CD4-positive, alpha-beta memory T cell (primary cell): Measurements from ENCODE around the gene SGTA. TPM values are rescaled to one million over a fixed set of nuclear protein-coding genes. Genes with fewer than 3 reads are reported as not detected.
A peak's percentile ranks its signal among the peaks of the same experiment; 100 is the strongest.

Experiments used
- CTCF ChIA-PET: fragments of 350-600 bp; sonication (Branson Sonifier 250); formaldehyde crosslinking; loops from one replicate; lab custom pipeline; 2021; ENCODE audit warnings: inconsistent platforms; ENCODE audit not compliant: partially characterized antibody; lab: Charles Lee
- POLR2A ChIA-PET: fragments of 350-600 bp; sonication (Branson Sonifier 250); formaldehyde crosslinking; loops from one replicate; lab custom pipeline; 2021; ENCODE audit not compliant: partially characterized antibody; lab: Charles Lee
- DNase-seq, 5 donors: peaks; one replicate each; pipeline versions ENCODE4 v3.0.0 to v3.0.0-alpha.2; 2020 to 2022; ENCODE audit warnings: mixed read lengths in 1 of 5
- H3K27ac ChIP-seq: one replicate; pipeline ENCODE4 v1.7.0; 2013; ENCODE audit warnings: low read depth, low read length
- H3K27me3 ChIP-seq: 2 replicates; pipeline ENCODE4 v1.7.0; 2013; ENCODE audit warnings: mild to moderate bottlenecking, low read length, moderate library complexity; ENCODE audit not compliant: insufficient read depth
- H3K36me3 ChIP-seq: 2 replicates; pipeline ENCODE4 v1.7.0; 2013; ENCODE audit warnings: mild to moderate bottlenecking, low read length, moderate library complexity; ENCODE audit not compliant: insufficient read depth
- H3K4me1 ChIP-seq: 2 replicates; pipeline ENCODE4 v1.7.0; 2013; ENCODE audit warnings: mild to moderate bottlenecking, low read length, moderate library complexity; ENCODE audit not compliant: insufficient read depth
- H3K4me3 ChIP-seq, 2 donors: one replicate each; pipeline ENCODE4 v1.7.0; 2013; ENCODE audit warnings: low read length in 2 of 2, mild to moderate bottlenecking in 1 of 2
- H3K9me3 ChIP-seq, 2 donors: one replicate each; pipeline ENCODE4 v1.7.0; 2013; ENCODE audit warnings: low read length in 2 of 2, control low read depth in 1 of 2; ENCODE audit not compliant: control insufficient read depth in 1 of 2
- H3K27ac Mint-ChIP-seq, 7 donors: one replicate each; pipeline ENCODE4 v1.8.0; 2020 to 2021; ENCODE audit warnings: mixed read lengths in 7 of 7, mild to moderate bottlenecking in 6 of 7, inconsistent platforms in 3 of 7, moderate library complexity in 3 of 7
- H3K27me3 Mint-ChIP-seq, 2 donors: one replicate each; pipeline ENCODE4 v1.8.0; 2020 to 2021; ENCODE audit warnings: mixed read lengths in 2 of 2
- H3K36me3 Mint-ChIP-seq, 2 donors: one replicate each; pipeline ENCODE4 v1.8.0; 2020 to 2021; ENCODE audit warnings: mixed read lengths in 2 of 2, inconsistent platforms in 1 of 2, mild to moderate bottlenecking in 1 of 2
- H3K4me1 Mint-ChIP-seq, 4 donors: one replicate each; pipeline ENCODE4 v1.8.0; 2020 to 2021; ENCODE audit warnings: mixed read lengths in 4 of 4, mild to moderate bottlenecking in 1 of 4
- H3K4me3 Mint-ChIP-seq, 8 donors: one replicate each; pipeline ENCODE4 v1.8.0; 2020 to 2021; ENCODE audit warnings: mixed read lengths in 8 of 8, mild to moderate bottlenecking in 7 of 8, moderate library complexity in 6 of 8, inconsistent platforms in 3 of 8
- H3K9me3 Mint-ChIP-seq, 8 donors: one replicate each; pipeline ENCODE4 v1.8.0; 2020 to 2021; ENCODE audit warnings: mixed read lengths in 8 of 8, mild to moderate bottlenecking in 5 of 8, inconsistent platforms in 3 of 8, moderate library complexity in 1 of 8
- intact Hi-C: fragments of 100-400 bp; cut with micrococcal nuclease; formaldehyde crosslinking; loops from one replicate; pipeline ENCODE4 v1.15.1; 2023
- polyA plus RNA-seq, 2 donors: library from polyadenylated mRNA; unstranded; fragments of 300-500 nt; fragmentation: Illumina TruSeq; gene quantifications; one replicate each; pipeline ENCODE4 v1.2.3, GENCODE V29; 2021
- total RNA-seq, 2 experiments: library from RNA; stranded (reverse); gene quantifications; one replicate each; pipeline ENCODE4 v1.2.3, GENCODE V29; 2021

Gene SGTA
- total RNA-seq = 10 to 100 TPM; 37.0 to 37.8 TPM
- 10 to 100 TPM; 27.7 to 34.9 TPM for polyA plus RNA-seq

DNA sequence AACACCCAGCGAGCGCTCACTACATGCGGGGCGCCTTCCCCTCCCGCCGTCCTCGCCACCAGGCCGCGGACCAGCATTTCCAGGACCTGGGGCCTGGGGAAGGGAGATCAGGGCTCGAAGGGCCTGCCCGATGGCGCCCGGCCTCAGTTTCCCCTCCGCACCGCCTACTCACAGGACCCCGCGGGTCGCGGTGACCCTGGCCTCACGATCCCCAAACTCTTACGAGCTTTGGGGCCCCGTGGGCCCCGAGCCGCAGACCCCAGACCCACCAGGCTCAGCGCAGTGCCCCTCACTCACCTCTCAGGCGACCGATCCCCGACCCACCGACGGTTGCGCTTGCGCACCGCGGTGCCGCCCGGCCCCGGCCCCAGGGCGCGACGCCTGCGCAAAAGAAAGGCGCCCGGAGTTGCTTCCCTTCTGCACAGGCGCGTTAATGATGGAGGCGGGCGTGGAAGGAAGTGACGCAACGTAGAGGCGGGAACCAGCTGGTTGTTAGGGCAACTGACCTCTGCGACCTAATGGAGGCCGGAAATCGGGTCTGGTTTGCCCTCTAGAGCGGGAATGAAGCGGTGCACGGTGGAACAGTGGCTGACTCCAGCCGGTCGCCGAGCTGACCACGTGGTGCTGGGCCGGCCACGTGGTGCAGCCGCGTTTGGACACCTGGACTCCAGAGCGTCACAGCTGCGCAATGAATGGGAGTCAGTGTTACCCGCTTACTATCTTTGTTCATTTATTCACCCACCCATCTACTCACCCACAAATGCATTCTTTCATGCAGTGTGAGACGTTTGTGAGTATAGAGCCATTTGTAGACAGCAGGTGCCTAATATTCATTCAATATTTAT, at the start of gene SGTA:
Gene SGTA (minus strand): TSS at position 338 of the 845 bp plus-strand sequence. CDS start 14,205 bp downstream, outside the sequence.
- Histone ChIP-seq H3K27me3 (no peaks in the 10 kb centered on the region), H3K4me3 (peak within 1 kb of the TSS; percentile 85 to 91), H3K9me3 (no peaks in the 10 kb centered on the region), H3K36me3 (no peaks in the 10 kb centered on the region), H3K27ac (peak within 1 kb of the TSS; percentile 93), H3K4me1 (peaks cover 54% of the 10 kb centered on the region)
- POLR2A ChIA-PET = interaction anchor here (1.0 to 1.3 kb wide), 3 partner anchors 15 to 307 kb away, joined by 3 to 5 read pairs (median 5); partner anchors contain the start of genes GADD45B and SLC39A3
- H3K4me3 Mint-ChIP-seq = peak within 1 kb of the TSS; percentile 84 to 93 (median 90)
- H3K27ac Mint-ChIP-seq = peak within 1 kb of the TSS; percentile 87 to 97 (median 96)
- intact Hi-C loops = loop anchor here (1.0 to 10.0 kb wide), 4 partner anchors 43 to 308 kb away; partner anchors contain the start of genes GADD45B, SLC39A3, TLE5 and ZNF77
- DNase-seq = peak; percentile 94 to 98 (median 97)
- no peaks in the 10 kb centered on the region for H3K9me3 Mint-ChIP-seq
- H3K4me1 Mint-ChIP-seq = peaks cover 26 to 69% (median 47%) of the 10 kb centered on the region in 4 donors
- H3K27me3 Mint-ChIP-seq = no peaks in the 10 kb centered on the region
- H3K36me3 Mint-ChIP-seq = peaks cover 0 to 5% of the 10 kb centered on the region in 2 donors
- CTCF ChIA-PET = interaction anchor here (1.0 kb wide), 1 partner anchor 43 kb away, joined by 4 read pairs; the partner anchor contains the start of gene SLC39A3

DNA sequence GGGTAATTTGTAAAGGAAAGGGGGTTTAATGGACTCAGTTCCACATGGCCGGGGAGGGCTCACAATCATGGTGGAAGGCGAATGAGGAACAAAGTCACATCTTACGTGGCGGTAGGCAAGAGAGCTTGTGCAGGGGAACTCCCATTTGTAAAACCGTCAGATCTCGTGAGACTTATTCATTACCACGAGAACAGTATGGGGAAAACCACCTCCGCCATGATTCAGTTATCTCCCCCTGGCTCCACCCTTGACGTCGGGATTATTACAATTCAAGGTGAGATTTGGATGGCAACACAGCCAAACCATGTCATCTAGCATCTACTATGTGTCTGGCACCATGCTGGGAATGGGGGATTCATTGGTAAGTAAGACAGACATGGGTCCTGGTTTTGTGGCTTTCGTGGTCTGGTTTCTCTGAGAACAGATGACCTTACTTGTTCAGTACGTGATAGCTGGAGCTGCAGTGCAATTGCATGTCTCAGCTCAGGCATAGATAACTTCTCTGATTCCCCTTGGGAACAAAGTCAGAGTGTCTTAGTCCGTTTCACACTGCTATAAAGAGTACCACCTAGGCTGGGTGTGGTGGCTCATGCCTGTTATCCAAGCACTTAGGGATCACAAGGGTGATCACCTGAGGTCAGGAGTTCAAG, 44.9 kb upstream of the SGTA start:
- Histone ChIP-seq H3K4me1 (no peaks in the 10 kb centered on the region), H3K36me3 (peaks cover 6% of the 10 kb centered on the region), H3K27me3 (no peaks in the 10 kb centered on the region), H3K27ac (no peak overlapping the region), H3K9me3 (peaks cover 0 to 4% of the 10 kb centered on the region in 2 donors), H3K4me3 (no peak overlapping the region)
- intact Hi-C loops = no loop called here
- Mint-ChIP-seq H3K4me3 (no peak overlapping the region), H3K36me3 (peaks cover 32 to 47% of the 10 kb centered on the region in 2 donors), H3K4me1 (peaks cover 0 to 4% (median 2%) of the 10 kb centered on the region in 4 donors), H3K27me3 (no peaks in the 10 kb centered on the region), H3K9me3 (peaks cover 0 to 43% (median 19%) of the 10 kb centered on the region in 8 donors), H3K27ac (no peak overlapping the region)
- POLR2A ChIA-PET = no interaction called here
- CTCF ChIA-PET = interaction anchor here (1.2 kb wide), 1 partner anchor 9 kb away, joined by 3 read pairs; no protein-coding TSS in a partner anchor
- no peak for DNase-seq

DNA sequence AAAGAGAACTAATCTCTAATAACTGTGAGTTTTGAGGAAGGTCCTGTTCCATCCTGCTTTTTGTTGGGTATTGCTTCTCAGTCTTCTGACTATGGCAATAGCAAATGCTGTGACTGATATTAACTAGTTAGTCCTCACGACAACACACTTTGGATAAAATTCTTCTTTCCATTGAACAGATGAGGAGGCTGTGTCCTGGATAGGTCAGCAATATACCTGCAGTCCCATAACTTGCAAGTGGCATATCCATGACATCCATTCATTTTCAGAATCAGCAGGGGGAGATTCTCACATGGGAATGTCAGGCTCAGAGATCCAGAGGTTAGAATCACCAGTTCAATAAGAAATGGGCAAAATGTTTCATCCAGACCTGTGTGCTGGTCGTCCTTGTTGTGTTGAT, 43.9 kb upstream of the SGTA start:
- Mint-ChIP-seq H3K4me1 (peaks cover 0 to 4% (median 2%) of the 10 kb centered on the region in 4 donors), H3K4me3 (no peak overlapping the region)

DNA sequence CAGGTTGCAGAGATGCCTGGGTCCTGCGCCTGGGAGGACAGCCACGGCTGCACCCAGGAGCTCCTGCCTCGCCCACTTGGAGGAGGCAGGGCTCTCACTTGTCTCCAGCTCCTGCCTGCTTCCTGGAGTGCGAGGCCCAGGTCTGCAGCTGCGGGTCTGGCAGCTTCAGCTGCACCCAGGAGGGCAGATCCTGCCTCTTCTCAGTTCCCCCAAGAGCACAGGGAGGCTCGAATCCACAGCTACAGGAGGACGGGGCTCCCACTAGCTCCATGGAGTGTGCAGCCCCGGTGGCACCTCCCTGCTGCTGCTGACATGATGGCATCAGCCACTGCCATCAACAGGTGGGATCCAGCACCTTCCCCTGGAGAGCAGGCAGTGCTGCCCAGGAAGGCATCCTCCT, 41.1 kb upstream of the SGTA start:
- Histone ChIP-seq H3K27me3 (no peaks in the 10 kb centered on the region), H3K27ac (no peak overlapping the region), H3K4me3 (no peak overlapping the region), H3K4me1 (peaks cover 8% of the 10 kb centered on the region), H3K36me3 (peaks cover 6% of the 10 kb centered on the region), H3K9me3 (no peaks in the 10 kb centered on the region)
- POLR2A ChIA-PET = no interaction called here
- Mint-ChIP-seq H3K4me1 (peaks cover 3 to 18% (median 4%) of the 10 kb centered on the region in 4 donors), H3K4me3 (no peak overlapping the region), H3K27me3 (no peaks in the 10 kb centered on the region), H3K9me3 (peaks cover 0 to 11% (median 3%) of the 10 kb centered on the region in 8 donors), H3K27ac (no peak overlapping the region), H3K36me3 (peaks cover 17 to 26% of the 10 kb centered on the region in 2 donors)
- intact Hi-C loops = no loop called here
- DNase-seq = no peak
- CTCF ChIA-PET = interaction anchor here (1.3 to 1.9 kb wide), 2 partner anchors 10 to 17 kb away, joined by 3 to 5 read pairs; partner anchors contain the start of gene ZNF555

More for the DNA sequence above, 43.9 kb upstream of the SGTA start:
- H3K36me3 ChIP-seq = peaks cover 6% of the 10 kb centered on the region
- peaks cover 23 to 38% of the 10 kb centered on the region in 2 donors for H3K36me3 Mint-ChIP-seq
- H3K27me3 ChIP-seq = no peaks in the 10 kb centered on the region
- H3K9me3 Mint-ChIP-seq = peaks cover 0 to 34% (median 11%) of the 10 kb centered on the region in 8 donors
- H3K4me3 ChIP-seq = no peak overlapping the region
- H3K9me3 ChIP-seq = no peaks in the 10 kb centered on the region
- no peaks in the 10 kb centered on the region for H3K27me3 Mint-ChIP-seq
- intact Hi-C loops = no loop called here
- no peaks in the 10 kb centered on the region for H3K4me1 ChIP-seq
- DNase-seq = no peak
- POLR2A ChIA-PET = no interaction called here
- no peak overlapping the region for H3K27ac ChIP-seq
- peak overlapping the region in 1 of 7 donors; percentile 71 for H3K27ac Mint-ChIP-seq
- CTCF ChIA-PET = no interaction called here

DNA sequence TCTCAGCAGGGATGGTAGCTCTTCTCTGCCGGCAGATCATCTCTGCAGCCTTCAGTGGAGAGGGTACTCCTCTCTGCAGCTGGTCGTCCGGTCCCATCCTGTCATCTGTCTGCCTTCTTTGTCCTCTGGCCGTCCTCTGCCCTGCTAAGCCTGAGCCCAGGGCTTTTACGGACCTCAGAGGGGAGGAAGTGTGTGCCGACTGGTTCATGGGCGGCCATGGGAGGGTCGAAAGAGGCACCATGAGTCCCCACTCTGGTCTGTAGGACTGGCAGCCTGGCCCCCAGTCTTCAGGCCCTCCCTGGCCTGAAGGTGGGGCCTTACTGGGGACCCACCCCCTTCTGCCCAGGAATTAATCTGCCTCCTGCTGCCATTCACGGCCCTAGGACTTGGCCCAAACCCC, 40.6 kb upstream of the SGTA start:
- Mint-ChIP-seq H3K36me3 (peaks cover 17 to 25% of the 10 kb centered on the region in 2 donors), H3K27me3 (no peaks in the 10 kb centered on the region), H3K4me1 (peaks cover 3 to 18% (median 4%) of the 10 kb centered on the region in 4 donors), H3K9me3 (peaks cover 0 to 6% (median 2%) of the 10 kb centered on the region in 8 donors), H3K27ac (no peak overlapping the region), H3K4me3 (no peak overlapping the region)
- peaks cover 8% of the 10 kb centered on the region for H3K4me1 ChIP-seq
- no peak for DNase-seq
- intact Hi-C loops = no loop called here
- no peaks in the 10 kb centered on the region for H3K27me3 ChIP-seq
- no peak overlapping the region for H3K27ac ChIP-seq
- peaks cover 6% of the 10 kb centered on the region for H3K36me3 ChIP-seq
- POLR2A ChIA-PET = no interaction called here
- no peaks in the 10 kb centered on the region for H3K9me3 ChIP-seq
- no peak overlapping the region for H3K4me3 ChIP-seq
- CTCF ChIA-PET = interaction anchor here (1.9 kb wide), 1 partner anchor 17 kb away, joined by 5 read pairs; the partner anchor contains the start of gene ZNF555

GRCh38 chr19:2822846-2823245, 39.8 kb upstream of the SGTA start:
- peaks cover 4 to 18% (median 4%) of the 10 kb centered on the region in 4 donors for H3K4me1 Mint-ChIP-seq
- H3K4me1 ChIP-seq = peaks cover 8% of the 10 kb centered on the region
- H3K27ac Mint-ChIP-seq = no peak overlapping the region
- peaks cover 3% of the 10 kb centered on the region for H3K36me3 ChIP-seq
- H3K27me3 Mint-ChIP-seq = no peaks in the 10 kb centered on the region
- ChIA-PET CTCF (interaction anchor here (0.6 to 1.9 kb wide), 2 partner anchors 18 to 752 kb away, joined by 3 to 5 read pairs; partner anchors contain the start of gene ZNF555), POLR2A (interaction anchor here (1.1 kb wide), 1 partner anchor 23 kb away, joined by 3 read pairs; no protein-coding TSS in a partner anchor)
- no peaks in the 10 kb centered on the region for H3K27me3 ChIP-seq
- H3K9me3 ChIP-seq = no peaks in the 10 kb centered on the region
- intact Hi-C loops = no loop called here
- peaks cover 0 to 5% (median under 1%) of the 10 kb centered on the region in 8 donors for H3K9me3 Mint-ChIP-seq
- no peak overlapping the region for H3K27ac ChIP-seq
- H3K4me3 ChIP-seq = no peak overlapping the region
- peaks cover 12 to 19% of the 10 kb centered on the region in 2 donors for H3K36me3 Mint-ChIP-seq
- H3K4me3 Mint-ChIP-seq = peak overlapping the region in 1 of 8 donors; percentile 25
- no peak for DNase-seq
